T-helper 2 cell (primary cell): ENCODE results near the gene CACNG6.
"Not testable (repeated sequence)": the region's sequence is repeated elsewhere in the genome, so short reads cannot be mapped to it uniquely, and the experiment has no call there.

Experiments used
- DNase-seq, 5 experiments: peaks; one replicate each; pipeline versions ENCODE4 v3.0.0 to v3.0.0-alpha.2; 2012 to 2022
- total RNA-seq, 2 donors: gene quantifications; one replicate each; lab custom pipeline; 2026; lab: John Stamatoyannopoulos, UW

The CACNG6 gene, protein sequence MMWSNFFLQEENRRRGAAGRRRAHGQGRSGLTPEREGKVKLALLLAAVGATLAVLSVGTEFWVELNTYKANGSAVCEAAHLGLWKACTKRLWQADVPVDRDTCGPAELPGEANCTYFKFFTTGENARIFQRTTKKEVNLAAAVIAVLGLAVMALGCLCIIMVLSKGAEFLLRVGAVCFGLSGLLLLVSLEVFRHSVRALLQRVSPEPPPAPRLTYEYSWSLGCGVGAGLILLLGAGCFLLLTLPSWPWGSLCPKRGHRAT
- 0 to 0.07 reads per million in 2 donors for total RNA-seq

DNA sequence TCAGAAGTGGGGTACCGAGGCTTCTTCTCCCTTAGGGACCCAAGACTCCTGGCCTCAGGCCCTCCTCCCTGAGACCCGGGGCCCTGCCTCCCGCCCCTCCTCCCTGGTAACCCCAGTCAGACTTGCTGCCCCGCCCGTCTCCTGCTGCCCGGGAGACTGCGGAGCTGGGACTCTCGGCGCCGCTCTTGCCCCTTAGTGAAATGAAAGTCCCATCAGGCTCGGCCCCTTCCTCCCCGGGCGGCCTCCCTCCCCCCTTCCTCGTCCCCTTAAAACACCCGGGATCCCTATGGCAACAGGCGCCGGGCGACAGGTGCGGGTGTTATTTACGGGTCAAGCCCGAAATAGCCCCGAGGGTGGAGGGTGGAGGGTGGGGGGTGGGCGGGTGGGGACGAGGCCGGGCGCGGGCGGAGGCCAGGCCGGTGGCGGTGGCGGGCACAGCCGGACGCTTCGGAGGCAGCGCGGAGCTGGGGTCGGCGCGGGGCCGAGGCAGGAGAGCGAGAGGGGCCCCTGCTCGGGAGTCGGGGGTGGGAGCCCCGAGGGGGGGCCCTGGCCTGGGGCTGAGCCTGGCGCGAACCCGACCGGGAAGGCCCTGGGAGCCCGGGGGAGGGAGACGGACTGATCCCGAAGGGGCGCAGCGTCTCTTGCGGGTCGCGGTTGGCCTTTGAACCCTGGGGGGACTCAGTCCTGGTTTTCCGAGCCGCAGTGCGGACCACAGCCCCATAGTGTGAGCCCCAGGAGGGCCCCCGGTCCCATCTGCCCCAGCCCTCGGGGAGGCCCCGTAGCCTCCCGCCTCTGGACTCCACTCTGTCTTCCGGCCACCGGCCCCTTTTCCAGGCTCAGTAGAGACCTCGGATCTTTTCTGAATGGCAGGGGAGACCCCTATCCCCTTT lies at the start of gene CACNG6:
CACNG6 (plus strand) TSS at position 414 of the 890 bp plus-strand sequence. CDS start 1,241 bp downstream, outside the sequence.
- DNase-seq = no peak

DNA sequence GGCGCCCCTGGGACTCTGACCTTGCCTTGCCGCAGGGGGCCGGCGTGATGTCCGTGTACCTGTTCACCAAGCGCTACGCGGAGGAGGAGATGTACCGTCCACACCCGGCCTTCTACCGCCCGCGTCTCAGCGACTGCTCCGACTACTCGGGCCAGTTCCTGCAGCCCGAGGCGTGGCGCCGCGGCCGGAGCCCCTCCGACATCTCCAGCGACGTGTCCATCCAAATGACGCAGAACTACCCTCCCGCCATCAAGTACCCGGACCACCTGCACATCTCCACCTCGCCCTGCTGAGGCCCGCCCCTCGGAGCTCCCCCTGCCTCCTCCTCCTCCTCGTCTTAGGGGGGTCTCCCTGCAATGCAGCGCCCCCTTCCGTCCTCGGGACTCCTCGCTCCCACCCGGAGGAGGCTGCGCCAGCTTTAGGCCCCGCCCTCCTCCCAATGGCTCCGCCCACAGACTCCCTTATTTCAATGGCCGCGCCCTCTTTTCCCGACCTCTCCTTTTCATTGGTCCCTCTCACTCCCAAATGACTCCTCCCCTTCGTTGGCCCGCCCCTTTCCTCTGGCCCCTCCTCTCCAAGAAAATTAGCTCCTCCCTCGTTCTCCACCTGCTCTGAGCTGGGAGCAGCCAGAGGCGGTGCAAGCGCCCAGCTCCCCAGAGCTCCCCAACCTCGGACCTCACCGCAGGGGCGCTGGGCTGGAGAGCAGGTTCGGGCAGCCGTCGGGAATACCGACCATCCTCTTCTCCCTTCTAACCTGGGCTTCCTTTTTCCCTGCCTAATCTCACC lies 49.2 kb upstream of the CACNG6 start:
- DNase-seq = peak in 1 of 5 experiments; percentile 6

DNA sequence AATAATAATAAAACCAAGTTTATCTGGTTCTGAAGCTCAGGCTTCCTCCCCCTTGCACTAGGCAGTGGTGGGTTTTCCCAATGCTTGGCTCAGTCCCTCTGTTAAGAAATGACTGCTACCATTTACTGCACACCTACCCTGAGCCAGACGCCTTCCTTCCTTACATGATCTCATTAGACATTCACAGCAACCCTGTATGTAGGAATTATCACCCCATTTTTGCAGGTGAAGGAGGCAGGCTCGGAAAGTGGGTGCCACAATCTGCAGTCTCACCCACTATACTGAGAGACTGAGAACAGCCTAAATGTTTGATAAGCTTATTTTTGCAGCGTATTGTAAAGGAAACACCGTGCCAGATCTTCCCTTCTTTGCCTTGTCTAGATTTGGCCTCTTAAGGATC lies 47.0 kb upstream of the CACNG6 start:
- no peak for DNase-seq

DNA sequence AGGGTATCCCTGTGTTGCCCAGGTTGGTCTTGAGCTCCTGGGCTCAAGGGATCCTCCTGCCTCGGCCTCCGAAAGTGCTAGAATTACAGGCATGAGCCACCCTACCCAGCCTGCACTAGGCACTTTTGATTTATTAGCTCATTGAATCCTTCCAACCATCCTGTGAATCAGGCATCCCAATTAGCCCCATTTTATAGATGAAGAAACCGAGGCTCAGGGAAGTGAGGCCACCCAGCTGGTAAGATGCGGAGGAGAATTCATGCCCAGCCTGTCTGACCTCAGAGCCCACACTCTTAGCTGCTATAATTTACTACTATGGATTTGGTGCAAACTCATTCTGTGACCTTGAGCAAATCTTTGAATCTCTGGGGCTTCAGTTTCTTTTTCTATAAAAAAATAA lies 46.5 kb upstream of the CACNG6 start:
- DNase-seq = no peak

DNA sequence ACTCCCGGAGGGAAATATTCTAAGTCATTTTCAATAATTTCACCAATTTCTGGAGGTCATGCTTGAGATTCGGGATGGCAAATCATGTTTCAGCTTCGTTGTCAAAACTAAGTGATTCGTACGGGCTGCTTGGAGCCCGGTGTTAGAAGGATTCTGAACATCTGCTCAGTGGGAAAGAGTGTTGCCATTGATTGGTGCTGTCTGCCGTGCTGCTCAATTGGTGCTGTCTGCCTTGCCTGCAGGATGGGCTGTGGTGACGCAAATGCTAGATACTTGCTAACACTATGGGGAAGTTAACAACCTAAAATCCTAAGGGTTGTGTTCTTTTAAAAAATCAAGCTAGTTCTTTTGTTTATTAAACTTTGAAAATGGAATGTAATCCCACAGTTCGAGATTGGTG lies 46.0 kb upstream of the CACNG6 start:
- no peak for DNase-seq

DNA sequence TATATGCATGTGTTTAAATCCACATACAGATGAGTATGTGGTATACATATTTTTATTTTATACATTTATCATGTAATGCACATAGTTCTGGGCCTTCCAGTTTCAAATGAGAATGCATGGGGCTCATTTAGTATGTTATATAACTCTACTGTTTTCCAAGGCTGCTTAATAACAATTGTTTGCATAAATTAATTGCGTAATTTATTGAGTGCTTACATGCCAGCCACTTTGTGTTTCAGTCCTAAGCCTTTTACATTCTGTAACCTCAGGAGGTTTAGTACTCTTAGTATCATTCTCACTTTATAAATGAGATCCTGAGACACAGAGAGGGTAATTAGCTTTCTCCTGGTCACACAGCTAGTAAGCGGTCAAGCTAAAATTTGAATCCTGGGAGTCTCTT lies 45.4 kb upstream of the CACNG6 start:
- no peak for DNase-seq

DNA sequence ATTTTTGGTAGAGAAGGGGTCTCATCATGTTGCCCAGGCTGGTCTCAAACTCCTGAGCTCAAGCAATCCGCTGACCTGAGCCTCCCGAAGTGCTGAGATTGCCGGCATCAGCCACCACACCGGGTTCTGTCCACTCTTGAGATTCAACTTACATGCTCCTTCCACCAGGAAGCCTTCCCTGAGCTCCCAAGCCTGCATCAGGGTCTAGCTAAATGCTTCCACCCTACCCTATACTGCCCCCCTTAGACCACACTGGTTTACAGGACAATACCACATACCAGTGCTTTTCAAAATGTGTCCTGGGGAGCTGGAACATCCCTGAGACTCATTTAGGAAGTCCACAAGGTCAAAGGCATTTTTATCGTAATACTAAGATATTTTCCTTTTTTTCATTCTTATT lies 43.8 kb upstream of the CACNG6 start:
- no peak for DNase-seq

DNA sequence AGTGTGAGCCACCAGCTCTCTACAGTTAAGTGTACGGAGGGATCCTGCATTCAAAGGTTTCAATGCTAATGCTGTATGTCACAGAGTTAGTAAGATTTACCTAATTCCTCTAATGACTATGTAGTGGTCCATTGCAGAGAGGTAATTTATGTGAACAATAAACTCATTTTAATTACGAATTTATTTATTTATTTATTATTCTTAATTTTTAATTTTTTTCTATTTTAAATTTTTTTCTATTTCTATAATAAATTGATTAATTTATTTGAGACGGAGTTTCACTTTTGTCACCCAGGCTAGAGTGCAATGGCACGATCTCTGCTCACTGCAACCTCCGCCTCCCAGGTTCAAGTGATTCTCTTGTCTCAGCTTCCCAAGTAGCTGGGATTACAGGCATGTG lies 42.8 kb upstream of the CACNG6 start:
- not testable (repeated sequence) for DNase-seq

DNA sequence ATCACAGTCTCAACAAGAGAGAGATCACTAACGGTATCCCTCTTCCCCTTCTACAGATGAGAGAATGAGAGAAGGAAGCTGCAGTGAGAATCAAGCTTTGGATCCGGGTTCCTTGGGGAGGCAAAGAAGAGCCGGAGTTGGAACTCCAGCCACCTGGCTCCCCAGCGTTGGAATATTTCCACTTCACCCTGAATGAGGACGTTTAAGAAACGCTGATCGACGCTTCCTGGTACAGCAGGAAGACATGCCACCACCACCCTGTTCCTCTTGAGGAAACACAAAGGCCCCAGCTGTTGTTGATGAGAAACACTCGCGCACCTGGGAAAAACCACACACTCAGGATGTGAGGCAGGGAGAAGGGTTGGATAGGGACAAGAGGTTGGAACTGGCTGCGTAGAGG lies 40.0 kb upstream of the CACNG6 start:
- no peak for DNase-seq

DNA sequence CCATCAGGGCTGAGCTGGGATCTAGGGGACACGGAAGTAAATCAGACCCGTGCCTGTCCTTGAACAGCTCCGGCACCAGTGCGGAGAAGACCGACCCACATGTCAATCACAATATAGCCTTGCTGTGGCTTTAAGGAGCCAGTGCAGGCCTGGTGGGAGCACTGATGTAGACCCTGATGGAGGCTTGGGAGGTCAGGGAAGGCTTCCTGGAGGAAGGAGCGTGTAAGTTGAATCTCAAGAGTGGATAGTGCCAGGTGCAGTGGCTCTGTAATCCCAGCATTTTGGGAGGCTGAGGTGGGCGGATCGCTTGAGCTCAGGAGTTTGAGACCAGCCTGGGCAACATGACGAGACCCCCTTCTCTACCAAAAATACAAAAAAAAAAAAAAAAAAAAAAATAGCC lies 39.5 kb upstream of the CACNG6 start:
- DNase-seq = no peak

DNA sequence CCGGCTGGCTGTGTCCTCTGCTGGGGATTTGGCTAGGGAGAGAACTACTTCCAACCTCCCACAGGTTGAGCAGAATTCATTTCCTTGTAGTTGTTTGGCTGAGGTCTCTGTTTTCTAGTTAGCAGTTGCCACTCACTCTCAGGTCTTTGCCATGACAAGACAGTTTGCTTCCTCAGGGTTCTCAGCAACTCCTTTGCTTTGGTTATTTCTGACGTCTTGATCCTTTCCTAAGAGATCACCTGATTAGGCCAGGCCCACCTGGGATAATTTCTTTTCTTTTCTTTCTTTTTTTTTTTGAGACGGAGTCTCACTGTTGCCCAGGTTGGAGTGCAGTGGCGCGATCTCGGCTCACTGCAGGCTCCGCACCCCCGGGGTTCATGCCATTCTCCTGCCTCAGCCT lies 38.1 kb upstream of the CACNG6 start:
- no peak for DNase-seq

DNA sequence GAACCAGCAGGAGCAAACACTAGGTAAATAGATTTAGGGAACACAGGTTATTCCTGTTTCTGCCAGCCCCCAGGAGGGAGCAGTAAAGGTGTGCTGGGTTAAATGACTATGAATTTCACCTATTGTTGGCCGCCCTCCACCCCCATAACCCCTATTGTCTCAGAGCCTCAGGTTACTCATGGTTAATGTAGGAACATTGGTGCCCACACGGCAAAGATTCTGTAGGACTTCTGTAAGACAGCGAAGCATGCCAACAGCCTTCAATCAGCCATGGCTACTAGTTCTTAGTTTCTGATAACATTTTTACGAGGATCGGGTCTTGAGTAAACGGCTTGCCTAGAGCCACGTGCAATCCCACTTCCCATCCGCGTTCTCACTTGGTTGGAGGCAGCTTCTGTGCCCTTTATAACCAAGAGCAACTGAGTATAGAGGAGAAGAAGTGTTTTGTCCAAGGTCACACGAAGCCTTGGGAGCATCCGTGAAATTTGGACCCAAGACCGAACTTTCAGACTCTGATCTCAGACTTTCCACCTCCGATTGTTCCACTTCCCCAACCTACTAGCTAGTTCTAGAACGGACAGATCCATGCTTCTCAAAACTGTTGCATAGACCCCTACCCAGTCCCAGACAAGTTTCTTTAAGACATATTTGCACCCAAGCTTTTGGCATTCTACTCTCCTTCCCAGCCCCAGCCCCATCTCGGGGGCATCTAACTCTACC lies 33.8 kb upstream of the CACNG6 start:
- DNase-seq = no peak

DNA sequence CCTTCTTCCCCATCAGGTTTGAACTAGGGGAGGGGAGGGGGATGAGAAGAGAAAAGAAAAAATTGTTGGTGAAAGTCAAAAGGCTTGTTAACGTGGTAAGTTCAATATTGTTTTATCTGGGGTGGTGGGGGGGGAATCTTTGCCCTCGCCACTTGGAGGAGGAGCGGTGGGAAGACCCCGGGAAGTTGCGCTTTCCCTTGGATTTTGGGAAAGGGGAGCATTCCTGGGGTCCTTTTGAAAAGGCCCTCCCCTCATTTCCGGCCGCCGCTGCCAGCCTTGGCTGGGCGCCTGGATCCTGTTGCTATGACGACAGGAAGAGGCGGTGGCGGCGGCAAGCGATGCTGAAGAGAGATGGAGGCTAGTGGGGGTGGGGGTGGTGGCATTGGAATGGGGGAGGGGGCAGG lies 33.3 kb upstream of the CACNG6 start:
- DNase-seq = no peak

DNA sequence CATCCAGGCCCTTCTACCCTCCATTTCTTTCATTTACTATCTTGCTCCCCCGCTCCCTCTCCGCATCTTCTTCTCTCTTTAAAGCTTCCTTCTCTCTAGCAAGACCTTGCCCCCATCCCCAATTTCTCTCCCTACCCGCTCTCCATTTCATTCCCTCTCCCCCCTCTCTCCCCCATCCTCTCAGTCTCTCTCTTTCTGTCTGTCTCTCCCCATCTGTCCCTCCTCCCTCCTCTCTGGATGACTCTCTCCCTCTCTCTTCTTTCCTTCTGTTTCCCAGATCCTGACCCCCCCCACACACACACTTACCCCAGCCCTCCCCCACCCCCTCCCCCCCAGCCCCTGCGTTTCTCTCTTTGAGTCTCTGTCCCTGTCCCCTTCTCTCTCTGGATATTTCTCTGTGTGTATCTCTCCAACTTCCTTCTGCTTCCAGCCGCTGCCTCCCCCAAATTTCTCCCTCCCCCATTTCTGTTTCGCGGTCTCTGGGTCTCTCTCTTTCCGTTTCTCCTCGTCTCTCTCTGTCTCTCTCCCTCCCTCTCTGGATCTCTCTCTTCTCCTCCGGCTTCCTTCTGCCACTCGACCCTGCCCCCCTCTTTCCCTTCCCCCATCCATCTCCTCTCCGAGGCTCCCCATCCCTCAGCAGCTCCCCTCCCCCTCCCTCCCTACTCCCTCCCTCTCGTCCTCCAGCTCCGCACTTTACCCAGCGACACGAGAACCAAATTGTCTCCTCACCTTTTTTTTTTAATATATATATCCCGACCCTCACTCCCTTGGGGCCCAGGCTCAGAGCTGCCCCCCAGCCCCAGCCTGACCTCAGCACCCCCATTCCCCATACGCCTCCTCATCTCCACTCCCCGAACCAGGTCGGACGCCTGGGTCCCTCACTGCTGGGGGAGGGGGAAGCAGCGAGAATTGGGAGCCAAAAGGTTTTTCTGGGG lies 32.3 kb upstream of the CACNG6 start:
- no peak for DNase-seq

DNA sequence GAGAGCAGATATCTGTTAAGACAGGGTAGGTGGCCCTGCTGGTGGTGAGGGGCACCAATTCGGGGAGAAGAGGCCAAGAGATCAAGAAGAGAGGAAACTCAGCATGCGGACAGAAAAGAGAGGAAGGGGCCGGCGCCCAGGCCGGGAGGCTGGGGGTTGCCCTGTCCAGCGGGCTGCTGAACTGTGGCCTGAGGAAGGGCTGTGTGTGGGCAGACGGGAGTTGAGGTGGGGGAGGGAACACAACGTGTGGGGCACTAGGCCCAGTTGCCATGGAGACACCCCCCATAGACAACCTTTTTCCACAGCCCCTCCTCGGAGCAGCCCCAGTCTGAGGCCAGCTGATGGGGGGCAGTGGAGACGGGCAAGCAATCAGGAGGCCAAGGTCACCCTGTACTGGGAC lies 31.2 kb upstream of the CACNG6 start:
- DNase-seq = no peak

DNA sequence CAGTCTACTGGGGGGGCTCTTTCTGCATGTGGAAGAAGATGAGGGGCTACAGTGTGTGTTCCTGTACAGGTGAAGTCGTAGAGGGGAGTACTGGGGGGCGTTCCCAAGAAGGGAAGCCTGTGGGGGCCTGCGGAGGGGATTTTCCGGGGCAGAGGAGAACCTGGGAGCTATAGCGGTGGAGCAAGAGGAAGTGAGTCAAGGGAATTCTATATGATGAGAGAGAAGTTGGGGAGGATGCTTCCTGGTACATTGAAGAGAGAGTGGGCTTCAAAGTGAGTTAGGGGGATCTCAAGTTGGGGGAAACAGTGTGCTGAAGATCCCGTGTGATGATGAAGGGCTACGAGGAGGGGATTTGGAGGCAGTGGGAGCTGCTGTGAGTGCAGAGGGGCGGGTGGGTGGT lies 30.6 kb upstream of the CACNG6 start:
- DNase-seq = no peak

DNA sequence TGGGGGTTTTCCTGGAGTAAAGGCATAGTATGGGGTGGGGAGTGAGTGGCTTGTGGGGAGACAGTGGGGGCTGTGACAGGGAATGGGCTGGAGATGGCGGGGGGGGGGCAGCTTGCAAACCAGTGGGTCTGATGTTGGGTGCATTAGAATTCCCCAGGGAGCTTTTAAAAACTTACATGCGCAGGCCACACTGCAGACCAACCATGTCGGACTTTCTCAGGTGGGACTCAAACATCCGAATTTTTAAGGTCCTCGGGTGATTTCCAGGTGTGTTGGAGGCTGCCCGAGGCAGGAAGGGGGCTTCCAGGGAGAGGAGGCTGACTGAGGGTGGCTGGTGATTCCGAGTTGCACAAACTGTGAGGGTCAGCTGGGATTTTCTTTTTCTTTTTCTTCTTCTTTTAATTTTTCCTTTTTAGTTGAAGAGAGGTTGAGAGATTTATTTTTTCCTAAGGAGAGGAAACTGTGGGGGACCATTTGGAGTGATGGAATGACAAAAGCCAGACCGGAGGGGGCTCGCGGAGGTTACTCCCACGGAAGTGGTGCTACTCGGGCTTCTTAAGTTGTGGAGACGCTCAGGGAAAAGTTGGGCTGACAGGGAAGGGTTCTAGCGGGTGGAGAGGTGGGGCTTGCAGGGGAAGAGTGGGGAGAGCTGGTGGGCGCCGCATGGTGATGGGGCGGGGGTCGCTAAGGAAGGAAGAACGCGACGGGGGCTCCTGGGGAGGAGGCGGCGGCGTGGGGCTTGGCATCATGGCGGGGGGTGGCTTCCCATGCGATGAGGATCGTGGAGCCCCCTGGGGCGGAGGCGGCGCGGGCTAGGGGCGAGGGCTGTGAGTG lies 29.7 kb upstream of the CACNG6 start:
- DNase-seq = no peak

DNA sequence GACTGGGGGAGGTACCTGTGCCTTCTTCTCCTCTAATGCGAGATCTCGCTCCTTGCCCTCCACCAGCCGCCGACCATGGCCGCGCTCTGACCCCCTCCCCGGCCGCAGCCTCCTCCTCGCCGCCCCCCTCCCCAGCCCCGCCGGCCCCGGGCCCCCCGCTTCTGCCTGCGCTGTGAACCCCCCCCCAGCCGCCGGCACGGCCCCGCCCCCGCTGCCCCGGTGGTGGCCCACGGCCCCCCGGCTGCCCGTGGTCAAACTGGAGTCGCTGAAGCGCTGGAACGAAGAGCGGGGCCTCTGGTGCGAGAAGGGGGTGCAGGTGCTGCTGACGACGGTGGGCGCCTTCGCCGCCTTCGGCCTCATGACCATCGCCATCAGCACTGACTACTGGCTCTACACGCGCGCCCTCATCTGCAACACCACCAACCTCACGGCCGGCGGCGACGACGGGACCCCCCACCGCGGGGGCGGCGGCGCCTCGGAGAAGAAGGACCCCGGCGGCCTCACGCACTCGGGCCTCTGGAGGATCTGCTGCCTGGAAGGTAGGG lies 28.5 kb upstream of the CACNG6 start, which contains the start of gene CACNG8:
CACNG8 (plus strand) TSS at position 51 of the 545 bp plus-strand sequence.
- no peak for DNase-seq

DNA sequence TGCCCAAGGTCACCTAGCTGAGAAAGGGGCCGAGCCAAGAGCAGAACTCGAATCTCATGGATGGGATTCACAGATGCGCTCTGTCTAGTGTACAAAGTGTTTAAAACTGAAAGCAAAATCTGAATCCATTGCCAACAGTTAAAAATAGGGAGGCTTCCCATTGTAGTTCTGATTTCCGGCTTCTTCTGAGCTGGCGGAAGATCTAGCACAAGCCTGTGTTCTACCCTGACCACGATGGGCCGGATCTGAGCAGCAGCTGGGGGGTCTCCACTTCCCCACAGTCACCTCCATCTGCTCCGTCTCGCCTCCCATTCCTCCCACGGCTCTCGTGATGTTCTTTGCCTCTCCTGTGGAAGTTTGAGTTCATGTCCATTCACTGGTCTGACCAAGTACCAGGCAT lies 26.3 kb upstream of the CACNG6 start:
- no peak for DNase-seq

DNA sequence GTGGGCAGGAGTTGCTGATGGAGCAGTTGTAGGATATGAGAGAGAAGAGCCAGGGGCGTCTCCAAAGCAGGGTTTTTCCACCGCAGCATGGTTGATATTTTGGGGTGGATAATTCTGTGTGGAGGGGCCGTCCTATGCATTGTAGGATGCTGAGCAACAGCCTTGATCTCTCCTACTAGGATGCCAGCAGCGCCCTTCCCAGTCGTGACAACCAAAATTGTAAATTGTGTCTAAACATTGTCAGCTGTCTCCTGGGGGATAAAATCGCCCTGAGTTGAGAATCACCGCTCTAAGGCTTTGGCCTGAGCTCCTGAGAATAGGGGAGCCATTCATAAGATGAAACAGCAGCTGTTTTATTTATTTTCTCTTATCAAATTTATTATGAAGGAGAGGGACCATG lies 24.5 kb upstream of the CACNG6 start:
- no peak for DNase-seq
